Smooth muscle cell (in vitro differentiated cells): ENCODE measurements around the gene SCN4B. TPM values are rescaled to one million over a fixed set of nuclear protein-coding genes. Genes with fewer than 3 reads are reported as not detected.

ENCODE experiments used
- DNase-seq: peaks from one replicate; lab custom pipeline; 2025; ENCODE audit not compliant: unreplicated experiment; lab: John Stamatoyannopoulos, UW
- H2AFZ ChIP-seq: fragments of 200-600 bp; sonication (generic); 2 replicates; pipeline ENCODE4 v1.6.0; 2016; ENCODE audit warnings: antibody characterized with exemption, low read depth, mild to moderate bottlenecking
- H3F3A ChIP-seq: fragments of 200-600 bp; sonication (generic); 2 replicates; pipeline ENCODE4 v1.6.0; 2017; ENCODE audit warnings: antibody characterized with exemption, low read depth
- H3K27ac ChIP-seq: fragments of 200-600 bp; sonication (generic); 2 replicates; pipeline ENCODE4 v1.5.1; 2016; ENCODE audit warnings: low read depth, mild to moderate bottlenecking
- H3K27me3 ChIP-seq: fragments of 200-600 bp; sonication (generic); 2 replicates; pipeline ENCODE4 v1.6.1; 2016; ENCODE audit warnings: low read depth, mild to moderate bottlenecking
- H3K36me3 ChIP-seq: fragments of 200-600 bp; sonication (generic); 2 replicates; pipeline ENCODE4 v1.5.1; 2016; ENCODE audit warnings: low read depth
- H3K4me1 ChIP-seq: fragments of 200-600 bp; sonication (generic); 2 replicates; pipeline ENCODE4 v1.5.1; 2016; ENCODE audit warnings: low read depth
- H3K4me2 ChIP-seq: fragments of 200-600 bp; sonication (generic); 2 replicates; pipeline ENCODE4 v1.6.0; 2016; ENCODE audit warnings: mild to moderate bottlenecking
- H3K4me3 ChIP-seq: fragments of 200-600 bp; sonication (generic); 2 replicates; pipeline ENCODE4 v1.5.1; 2016; ENCODE audit warnings: mild to moderate bottlenecking
- H3K79me2 ChIP-seq: fragments of 200-600 bp; sonication (generic); 2 replicates; pipeline ENCODE4 v1.6.0; 2016; ENCODE audit warnings: low read depth, mild to moderate bottlenecking
- H3K9ac ChIP-seq: fragments of 200-600 bp; sonication (generic); 2 replicates; pipeline ENCODE4 v1.6.0; 2016; ENCODE audit warnings: low read depth
- H3K9me3 ChIP-seq: fragments of 200-600 bp; sonication (generic); replicated peaks from 2 replicates; pipeline ENCODE4 v1.5.1; 2016; ENCODE audit warnings: low read depth
- H4K20me1 ChIP-seq: fragments of 200-600 bp; sonication (generic); 2 replicates; pipeline ENCODE4 v1.6.0; 2016; ENCODE audit warnings: low read depth
- WGBS: methylation state at CpG from one replicate; pipeline ENCODE4 v1.1.7; 2016; ENCODE audit warnings: low lambda C conversion rate; 5-methylcytosine and 5-hydroxymethylcytosine counted together
- polyA plus RNA-seq: library from polyadenylated mRNA; unstranded; fragments of >200 nt; fragmentation: Nextera tagmentation; extraction: Ambion mirVana; gene quantifications from 2 replicates; pipeline ENCODE4 v1.2.1, GENCODE V29; 2016
- total RNA-seq: library from RNA; depleted of rRNA; stranded (reverse); fragments of >200 nt; gene quantifications from 2 replicates; pipeline ENCODE4 v1.2.3, GENCODE V29; 2014
- TF ChIP-seq, protein P1 (sequence below): fragments of 200-600 bp; sonication (generic); IDR thresholded peaks from 2 replicates; pipeline ENCODE4 v1.5.1; 2017; ENCODE audit warnings: borderline replicate concordance, mild to moderate bottlenecking, antibody characterized with exemption; ENCODE audit not compliant: insufficient read depth, poor library complexity, severe bottlenecking

SCN4B gene
- total and polyA plus RNA-seq, 2 experiments from 2014 or later: not detected

- TF ChIP-seq, protein P1, sequence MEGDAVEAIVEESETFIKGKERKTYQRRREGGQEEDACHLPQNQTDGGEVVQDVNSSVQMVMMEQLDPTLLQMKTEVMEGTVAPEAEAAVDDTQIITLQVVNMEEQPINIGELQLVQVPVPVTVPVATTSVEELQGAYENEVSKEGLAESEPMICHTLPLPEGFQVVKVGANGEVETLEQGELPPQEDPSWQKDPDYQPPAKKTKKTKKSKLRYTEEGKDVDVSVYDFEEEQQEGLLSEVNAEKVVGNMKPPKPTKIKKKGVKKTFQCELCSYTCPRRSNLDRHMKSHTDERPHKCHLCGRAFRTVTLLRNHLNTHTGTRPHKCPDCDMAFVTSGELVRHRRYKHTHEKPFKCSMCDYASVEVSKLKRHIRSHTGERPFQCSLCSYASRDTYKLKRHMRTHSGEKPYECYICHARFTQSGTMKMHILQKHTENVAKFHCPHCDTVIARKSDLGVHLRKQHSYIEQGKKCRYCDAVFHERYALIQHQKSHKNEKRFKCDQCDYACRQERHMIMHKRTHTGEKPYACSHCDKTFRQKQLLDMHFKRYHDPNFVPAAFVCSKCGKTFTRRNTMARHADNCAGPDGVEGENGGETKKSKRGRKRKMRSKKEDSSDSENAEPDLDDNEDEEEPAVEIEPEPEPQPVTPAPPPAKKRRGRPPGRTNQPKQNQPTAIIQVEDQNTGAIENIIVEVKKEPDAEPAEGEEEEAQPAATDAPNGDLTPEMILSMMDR: no peak
- 51% methylated on average over 11 of the region's 11 CpGs for WGBS
- Histone ChIP-seq H3K4me1 (peaks cover 26% of the 10 kb centered on the region), H3K9ac (no peak overlapping the region), H3K27ac (no peak overlapping the region), H3K27me3 (peaks cover 99% of the 10 kb centered on the region), H3K4me3 (no peak overlapping the region), H3K4me2 (no peak overlapping the region), H3K36me3 (no peaks in the 10 kb centered on the region), H4K20me1 (no peaks in the 10 kb centered on the region), H3F3A (no peaks in the 10 kb centered on the region), H3K9me3 (no peaks in the 10 kb centered on the region), H2AFZ (no peak overlapping the region), H3K79me2 (no peaks in the 10 kb centered on the region)
- DNase-seq: no peak
Observed at GRCh38 chr11:118153976-118154375, 1.4 kb upstream of the SCN4B start.

DNA sequence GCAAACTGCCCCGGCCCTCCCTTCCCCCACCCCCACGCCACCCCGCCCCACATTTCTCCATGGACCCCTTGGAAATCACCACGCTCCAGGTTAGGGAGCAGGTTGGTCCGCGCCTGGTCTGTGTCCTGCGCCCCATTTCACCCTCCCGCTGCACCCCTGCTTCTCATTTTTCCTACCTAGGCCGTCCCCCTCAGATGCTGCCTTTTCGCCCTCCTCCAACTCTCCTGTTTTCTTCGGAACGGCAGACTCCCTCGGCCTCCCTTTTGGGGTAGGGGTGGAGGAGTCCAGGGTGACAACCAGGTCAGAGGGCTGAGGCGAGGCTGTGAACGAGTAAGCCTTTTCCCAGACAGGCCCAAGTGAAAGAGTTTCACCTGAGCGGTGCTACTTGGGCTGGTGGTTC is 893 bp upstream of the SCN4B start:
- Histone ChIP-seq H3K4me2 (peak overlapping the region; percentile 96), H3K4me1 (peaks cover 26% of the 10 kb centered on the region), H3K79me2 (no peaks in the 10 kb centered on the region), H2AFZ (no peak overlapping the region), H3K9ac (no peak overlapping the region), H3K9me3 (no peaks in the 10 kb centered on the region), H3K36me3 (no peaks in the 10 kb centered on the region), H3F3A (no peaks in the 10 kb centered on the region), H3K4me3 (peak overlapping the region; percentile 66), H3K27me3 (peaks cover 99% of the 10 kb centered on the region), H4K20me1 (no peaks in the 10 kb centered on the region), H3K27ac (no peak overlapping the region)
- WGBS: 15% methylated on average over 11 of the region's 16 CpGs
- TF ChIP-seq, protein P1: no peak
- no peak for DNase-seq

GRCh38 chr11:118152020-118152551 is 537 bp downstream of the SCN4B start:
- Histone ChIP-seq H3K36me3 (no peaks in the 10 kb centered on the region), H3K4me1 (peaks cover 25% of the 10 kb centered on the region), H2AFZ (peak overlapping the region; percentile 88), H3K79me2 (no peaks in the 10 kb centered on the region), H3K27me3 (peaks cover 90% of the 10 kb centered on the region), H3K4me3 (peak overlapping the region; percentile 66), H3K9me3 (no peaks in the 10 kb centered on the region), H4K20me1 (no peaks in the 10 kb centered on the region), H3K27ac (no peak overlapping the region), H3F3A (no peaks in the 10 kb centered on the region), H3K9ac (no peak overlapping the region), H3K4me2 (peak overlapping the region; percentile 96)
- TF ChIP-seq, protein P1: no peak
- no peak for DNase-seq
- 11% methylated on average over 16 of the region's 16 CpGs for WGBS

GRCh38 chr11:118151431-118151830 is 1.2 kb downstream of the SCN4B start:
- Histone ChIP-seq H2AFZ (no peak overlapping the region), H3K9ac (no peak overlapping the region), H3F3A (no peaks in the 10 kb centered on the region), H3K9me3 (no peaks in the 10 kb centered on the region), H3K27ac (no peak overlapping the region), H3K4me1 (peaks cover 18% of the 10 kb centered on the region), H3K4me3 (no peak overlapping the region), H3K36me3 (no peaks in the 10 kb centered on the region), H3K4me2 (no peak overlapping the region), H3K27me3 (peaks cover 83% of the 10 kb centered on the region), H3K79me2 (no peaks in the 10 kb centered on the region), H4K20me1 (no peaks in the 10 kb centered on the region)
- 74% methylated on average over 5 of the region's 5 CpGs for WGBS
- DNase-seq: no peak
- TF ChIP-seq, protein P1: no peak
